Fibroblast of lung (primary cell): Measurements from ENCODE around the gene BTBD9.

Source experiments
- EZH2 ChIP-seq: IDR thresholded peaks from 2 replicates; pipeline ENCODE4 v1.5.1; 2012; ENCODE audit warnings: low read length, control low read depth, mild to moderate bottlenecking; ENCODE audit errors: missing control alignments
- TF ChIP-seq, protein P1 (sequence below), 2 donors: IDR thresholded peaks in 1 of 2; conservative IDR thresholded peaks in 1 of 2; 1 replicate in 1 of 2; 2 replicates in 1 of 2; pipeline ENCODE4 v1.5.1; 2011 to 2012; ENCODE audit warnings: low read length in 2 of 2, control low read depth in 1 of 2, inconsistent platforms in 1 of 2, low read depth in 1 of 2, mild to moderate bottlenecking in 1 of 2

DNA sequence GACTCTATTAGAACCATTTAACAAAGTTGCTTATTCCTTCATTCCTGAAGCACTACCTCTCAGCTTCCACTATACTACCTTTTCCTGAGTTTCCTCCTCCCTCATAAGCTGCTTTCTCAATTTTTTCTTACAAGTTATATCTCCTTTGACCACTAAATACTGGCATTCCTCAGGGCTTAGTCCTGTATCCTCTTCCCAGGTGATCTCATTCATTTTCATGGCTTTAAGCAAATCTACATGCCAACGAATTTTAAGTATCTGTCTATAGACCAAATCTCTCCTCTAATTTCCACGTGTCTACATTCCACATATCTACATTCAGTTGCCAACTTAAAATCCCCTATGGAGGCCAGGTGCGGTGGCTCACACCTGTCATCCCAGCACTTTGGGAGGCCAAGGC, 134.7 kb downstream of the BTBD9 start:
- TF ChIP-seq, protein P1, sequence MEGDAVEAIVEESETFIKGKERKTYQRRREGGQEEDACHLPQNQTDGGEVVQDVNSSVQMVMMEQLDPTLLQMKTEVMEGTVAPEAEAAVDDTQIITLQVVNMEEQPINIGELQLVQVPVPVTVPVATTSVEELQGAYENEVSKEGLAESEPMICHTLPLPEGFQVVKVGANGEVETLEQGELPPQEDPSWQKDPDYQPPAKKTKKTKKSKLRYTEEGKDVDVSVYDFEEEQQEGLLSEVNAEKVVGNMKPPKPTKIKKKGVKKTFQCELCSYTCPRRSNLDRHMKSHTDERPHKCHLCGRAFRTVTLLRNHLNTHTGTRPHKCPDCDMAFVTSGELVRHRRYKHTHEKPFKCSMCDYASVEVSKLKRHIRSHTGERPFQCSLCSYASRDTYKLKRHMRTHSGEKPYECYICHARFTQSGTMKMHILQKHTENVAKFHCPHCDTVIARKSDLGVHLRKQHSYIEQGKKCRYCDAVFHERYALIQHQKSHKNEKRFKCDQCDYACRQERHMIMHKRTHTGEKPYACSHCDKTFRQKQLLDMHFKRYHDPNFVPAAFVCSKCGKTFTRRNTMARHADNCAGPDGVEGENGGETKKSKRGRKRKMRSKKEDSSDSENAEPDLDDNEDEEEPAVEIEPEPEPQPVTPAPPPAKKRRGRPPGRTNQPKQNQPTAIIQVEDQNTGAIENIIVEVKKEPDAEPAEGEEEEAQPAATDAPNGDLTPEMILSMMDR (conservative IDR thresholded peaks at IDR 0.05 in 1 of 2, IDR thresholded peaks at IDR 0.05 in 1 of 2; ENCODE audit: low read depth in 1 of 2, low read length in 2 of 2) = no peak
- no peak for TF ChIP-seq EZH2
